ENCODE results near the gene STRADB.
"Not testable (repeated sequence)": the region's sequence is repeated elsewhere in the genome, so short reads cannot be mapped to it uniquely, and the experiment has no call there.

STRADB gene

GRCh38 chr2:201466050-201466675 lies 14.6 kb downstream of the STRADB start:
- DNase-seq, result no peak

- DNase-seq, result no peak
These were observed 16.1 kb downstream of the STRADB start for GRCh38 chr2:201467666-201468065.

GRCh38 chr2:201470821-201471731 lies 19.5 kb downstream of the STRADB start:
- no peak for DNase-seq

- DNase-seq, result no peak
These were observed 20.3 kb downstream of the STRADB start for GRCh38 chr2:201471732-201472393.

GRCh38 chr2:201472411-201472810 lies 20.9 kb downstream of the STRADB start:
- DNase-seq, result no peak

- DNase-seq, result no peak
These were observed 31.0 kb downstream of the STRADB start for GRCh38 chr2:201482543-201482942.

GRCh38 chr2:201483342-201483741 lies 31.8 kb downstream of the STRADB start:
- DNase-seq, result no peak

- not testable (repeated sequence) for DNase-seq
These were observed 32.2 kb downstream of the STRADB start for GRCh38 chr2:201483758-201484157.

GRCh38 chr2:201484805-201485204 lies 33.3 kb downstream of the STRADB start:
- no peak for DNase-seq

GRCh38 chr2:201490291-201490690 lies 38.8 kb downstream of the STRADB start:
- no peak for DNase-seq

- DNase-seq, result no peak
These were observed 45.2 kb downstream of the STRADB start for GRCh38 chr2:201496785-201497184.

GRCh38 chr2:201500534-201500933 lies 49.0 kb downstream of the STRADB start:
- DNase-seq, result no peak

- no peak for DNase-seq
These were observed 51.2 kb downstream of the STRADB start for GRCh38 chr2:201502713-201503112.

- no peak for DNase-seq
These were observed 56.2 kb downstream of the STRADB start for GRCh38 chr2:201507725-201508124.

- DNase-seq, result no peak
These were observed 61.7 kb downstream of the STRADB start for GRCh38 chr2:201513271-201513670.

GRCh38 chr2:201515573-201516246 lies 64.2 kb downstream of the STRADB start:
- DNase-seq, result no peak

GRCh38 chr2:201517094-201517493 lies 65.6 kb downstream of the STRADB start:
- DNase-seq, result no peak

GRCh38 chr2:201520201-201520600 lies 68.7 kb downstream of the STRADB start:
- DNase-seq, result no peak

- DNase-seq, result no peak
These were observed 71.4 kb downstream of the STRADB start for GRCh38 chr2:201522965-201523364.

GRCh38 chr2:201523506-201523905 lies 72.0 kb downstream of the STRADB start:
- no peak for DNase-seq
